HFF-Myc (cell line): Measurements from ENCODE around the gene PRB2.
"Not testable (repeated sequence)": the region's sequence is repeated elsewhere in the genome, so short reads cannot be mapped to it uniquely, and the experiment has no call there.

Experiments
- DNase-seq: peaks from one replicate; pipeline ENCODE4 v3.0.0-alpha.2; 2011; ENCODE audit warnings: low read depth; ENCODE audit errors: extremely low read depth
- H3K4me3 ChIP-seq: replicated peaks from 2 replicates; pipeline ENCODE4 v1.5.1; 2011; ENCODE audit warnings: low read depth, mild to moderate bottlenecking, control low read depth, low read length
- CTCF ChIP-seq: IDR thresholded peaks from 2 replicates; pipeline ENCODE4 v1.5.1; 2012; ENCODE audit warnings: mild to moderate bottlenecking, low read depth, low read length, control low read depth; ENCODE audit errors: missing control alignments

Gene PRB2

GRCh38 chr12:11397366-11397765, 2.0 kb upstream of the PRB2 start:
- DNase-seq: no peak
- no peak overlapping the region for H3K4me3 ChIP-seq
- TF ChIP-seq CTCF: no peak

GRCh38 chr12:11391456-11391855, 3.9 kb downstream of the PRB2 start:
- not testable (repeated sequence) for DNase-seq, H3K4me3 ChIP-seq

- H3K4me3 ChIP-seq, DNase-seq: not testable (repeated sequence)
Measured at GRCh38 chr12:11377420-11377819, 17.9 kb downstream of the PRB2 start.

- TF ChIP-seq CTCF: no peak
- no peak for DNase-seq
- H3K4me3 ChIP-seq: no peak overlapping the region
Measured at GRCh38 chr12:11361151-11361550, 34.2 kb downstream of the PRB2 start.

GRCh38 chr12:11360205-11360883, 35.0 kb downstream of the PRB2 start:
- H3K4me3 ChIP-seq: not testable (repeated sequence)
- peak; percentile 2 for DNase-seq

GRCh38 chr12:11351736-11352135, 43.6 kb downstream of the PRB2 start:
- DNase-seq, H3K4me3 ChIP-seq: not testable (repeated sequence)

- no peak overlapping the region for H3K4me3 ChIP-seq
- no peak for DNase-seq
- no peak for TF ChIP-seq CTCF
Measured at GRCh38 chr12:11348439-11348838, 46.9 kb downstream of the PRB2 start.

GRCh38 chr12:11347810-11348209, 47.6 kb downstream of the PRB2 start:
- DNase-seq: no peak
- no peak for TF ChIP-seq CTCF
- no peak overlapping the region for H3K4me3 ChIP-seq

GRCh38 chr12:11344500-11344899, 50.9 kb downstream of the PRB2 start:
- H3K4me3 ChIP-seq: no peak overlapping the region
- no peak for TF ChIP-seq CTCF
- DNase-seq: no peak
